Glutamatergic neuron (in vitro differentiated cells): Measurements from ENCODE around the gene TTLL13. TPM values are rescaled to one million over a fixed set of nuclear protein-coding genes. Genes with fewer than 3 reads are reported as not detected.

Experiments
- DNase-seq: peaks from one replicate; pipeline ENCODE4 v3.0.0; 2022
- H3K27ac Mint-ChIP-seq: one replicate; pipeline ENCODE4 v1.8.0; 2020; ENCODE audit warnings: mild to moderate bottlenecking, mixed read lengths, inconsistent platforms; ENCODE audit not compliant: unreplicated experiment
- H3K27me3 Mint-ChIP-seq: one replicate; pipeline ENCODE4 v1.8.0; 2020; ENCODE audit warnings: mild to moderate bottlenecking, moderate library complexity, mixed read lengths, inconsistent platforms; ENCODE audit not compliant: unreplicated experiment
- H3K36me3 Mint-ChIP-seq: one replicate; pipeline ENCODE4 v1.8.0; 2020; ENCODE audit warnings: mild to moderate bottlenecking, mixed read lengths, inconsistent platforms; ENCODE audit not compliant: unreplicated experiment
- H3K4me1 Mint-ChIP-seq: one replicate; pipeline ENCODE4 v1.8.0; 2020; ENCODE audit warnings: mild to moderate bottlenecking, low read depth, mixed read lengths, inconsistent platforms; ENCODE audit not compliant: unreplicated experiment
- H3K4me3 Mint-ChIP-seq: one replicate; pipeline ENCODE4 v1.8.0; 2020; ENCODE audit warnings: mild to moderate bottlenecking, mixed read lengths, inconsistent platforms; ENCODE audit not compliant: unreplicated experiment
- H3K9me3 Mint-ChIP-seq: one replicate; pipeline ENCODE4 v1.8.0; 2020; ENCODE audit warnings: mild to moderate bottlenecking, moderate library complexity, mixed read lengths, inconsistent platforms; ENCODE audit not compliant: unreplicated experiment
- total RNA-seq: library from RNA; stranded (reverse); fragmentation: NEBNext Ultra II Directional; extraction: Animal tissue kit (Norgen Biotek cat#: 25700); gene quantifications from one replicate; pipeline ENCODE4 v1.2.1, GENCODE V29; 2021; ENCODE audit not compliant: unreplicated experiment
- TF ChIP-seq, protein P1 (sequence below): fragments of 200-600 bp; sonication (generic); IDR thresholded peaks from one replicate; pipeline ENCODE4 v1.5.0; 2021; ENCODE audit not compliant: partially characterized antibody, unreplicated experiment

TTLL13 gene
- total RNA-seq, 1 donor from 2014 or later, result not detected

DNA sequence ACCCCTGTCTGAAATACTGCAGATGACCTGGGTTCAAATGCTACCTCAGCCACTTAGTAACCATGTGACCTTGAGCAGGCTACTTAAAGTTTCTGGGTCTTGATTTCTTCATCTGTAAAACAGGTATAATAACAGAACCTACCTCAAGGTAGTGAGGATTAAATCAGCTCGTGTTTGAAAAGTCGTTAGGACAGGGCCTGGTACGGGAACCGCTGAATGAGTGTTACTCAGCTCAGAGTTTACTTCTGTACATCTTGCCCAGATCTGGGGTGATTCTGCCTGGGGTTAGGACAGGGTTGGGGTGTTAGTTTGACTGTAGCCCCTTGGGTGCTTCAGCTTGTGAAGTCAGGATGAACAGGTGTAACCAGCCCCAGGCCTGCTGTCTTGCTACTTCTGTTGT lies 46.4 kb upstream of the TTLL13 start:
- H3K36me3 Mint-ChIP-seq, result no peaks in the 10 kb centered on the region
- H3K4me1 Mint-ChIP-seq, result peaks cover 5% of the 10 kb centered on the region
- peaks cover 10% of the 10 kb centered on the region for H3K27me3 Mint-ChIP-seq
- peaks cover 7% of the 10 kb centered on the region for H3K9me3 Mint-ChIP-seq
- DNase-seq, result no peak
- TF ChIP-seq, protein P1, sequence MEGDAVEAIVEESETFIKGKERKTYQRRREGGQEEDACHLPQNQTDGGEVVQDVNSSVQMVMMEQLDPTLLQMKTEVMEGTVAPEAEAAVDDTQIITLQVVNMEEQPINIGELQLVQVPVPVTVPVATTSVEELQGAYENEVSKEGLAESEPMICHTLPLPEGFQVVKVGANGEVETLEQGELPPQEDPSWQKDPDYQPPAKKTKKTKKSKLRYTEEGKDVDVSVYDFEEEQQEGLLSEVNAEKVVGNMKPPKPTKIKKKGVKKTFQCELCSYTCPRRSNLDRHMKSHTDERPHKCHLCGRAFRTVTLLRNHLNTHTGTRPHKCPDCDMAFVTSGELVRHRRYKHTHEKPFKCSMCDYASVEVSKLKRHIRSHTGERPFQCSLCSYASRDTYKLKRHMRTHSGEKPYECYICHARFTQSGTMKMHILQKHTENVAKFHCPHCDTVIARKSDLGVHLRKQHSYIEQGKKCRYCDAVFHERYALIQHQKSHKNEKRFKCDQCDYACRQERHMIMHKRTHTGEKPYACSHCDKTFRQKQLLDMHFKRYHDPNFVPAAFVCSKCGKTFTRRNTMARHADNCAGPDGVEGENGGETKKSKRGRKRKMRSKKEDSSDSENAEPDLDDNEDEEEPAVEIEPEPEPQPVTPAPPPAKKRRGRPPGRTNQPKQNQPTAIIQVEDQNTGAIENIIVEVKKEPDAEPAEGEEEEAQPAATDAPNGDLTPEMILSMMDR, result no peak
- H3K27ac Mint-ChIP-seq, result no peak overlapping the region
- H3K4me3 Mint-ChIP-seq, result peak overlapping the region; percentile 97

DNA sequence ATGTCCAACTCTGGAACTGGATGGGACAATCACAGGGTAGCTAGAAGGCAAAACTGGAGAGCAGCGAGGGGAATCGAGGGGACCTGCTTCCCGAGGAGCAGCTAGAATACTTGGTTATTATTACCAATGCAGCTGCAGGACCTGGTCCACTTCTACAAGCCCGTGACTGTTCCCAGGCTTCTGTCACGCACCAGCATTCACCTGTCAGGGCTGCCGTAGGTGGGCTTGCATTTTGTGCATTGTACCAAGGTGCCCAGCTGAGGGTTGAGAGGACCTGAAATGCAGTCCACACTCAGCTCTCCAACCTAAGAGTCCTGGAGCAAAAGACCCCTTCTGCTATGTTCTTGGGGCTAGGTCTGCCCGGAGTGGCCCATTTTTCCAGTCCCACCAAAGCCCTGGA lies 45.9 kb upstream of the TTLL13 start:
- TF ChIP-seq, protein P1, result no peak
- no peaks in the 10 kb centered on the region for H3K36me3 Mint-ChIP-seq
- peaks cover 5% of the 10 kb centered on the region for H3K4me1 Mint-ChIP-seq
- no peak for DNase-seq
- peaks cover 10% of the 10 kb centered on the region for H3K27me3 Mint-ChIP-seq
- H3K4me3 Mint-ChIP-seq, result no peak overlapping the region
- peaks cover 5% of the 10 kb centered on the region for H3K9me3 Mint-ChIP-seq
- H3K27ac Mint-ChIP-seq, result no peak overlapping the region

DNA sequence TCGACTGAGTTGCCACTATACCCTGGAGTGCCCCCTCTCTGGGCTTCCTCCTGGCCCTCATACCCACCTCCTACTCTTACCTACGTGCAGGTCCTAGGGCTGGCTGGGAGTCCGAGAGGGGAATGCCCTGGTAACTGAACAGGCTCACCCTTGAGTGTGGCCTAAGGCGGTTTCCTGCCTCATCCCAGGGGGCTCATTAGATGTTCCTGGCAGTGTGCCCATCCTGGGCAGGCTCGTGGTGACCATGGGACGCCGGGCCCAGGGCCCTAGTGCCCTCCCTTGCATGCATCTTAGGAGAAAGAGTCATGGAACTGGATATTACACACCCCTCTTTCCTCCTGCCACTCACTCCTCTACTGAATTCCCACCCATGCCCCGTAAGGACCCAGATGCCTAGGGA lies 45.4 kb upstream of the TTLL13 start:
- H3K36me3 Mint-ChIP-seq, result no peaks in the 10 kb centered on the region
- DNase-seq, result no peak
- TF ChIP-seq, protein P1, result no peak
- H3K27me3 Mint-ChIP-seq, result peaks cover 10% of the 10 kb centered on the region
- H3K27ac Mint-ChIP-seq, result no peak overlapping the region
- peaks cover 5% of the 10 kb centered on the region for H3K9me3 Mint-ChIP-seq
- no peak overlapping the region for H3K4me3 Mint-ChIP-seq
- H3K4me1 Mint-ChIP-seq, result peaks cover 5% of the 10 kb centered on the region

DNA sequence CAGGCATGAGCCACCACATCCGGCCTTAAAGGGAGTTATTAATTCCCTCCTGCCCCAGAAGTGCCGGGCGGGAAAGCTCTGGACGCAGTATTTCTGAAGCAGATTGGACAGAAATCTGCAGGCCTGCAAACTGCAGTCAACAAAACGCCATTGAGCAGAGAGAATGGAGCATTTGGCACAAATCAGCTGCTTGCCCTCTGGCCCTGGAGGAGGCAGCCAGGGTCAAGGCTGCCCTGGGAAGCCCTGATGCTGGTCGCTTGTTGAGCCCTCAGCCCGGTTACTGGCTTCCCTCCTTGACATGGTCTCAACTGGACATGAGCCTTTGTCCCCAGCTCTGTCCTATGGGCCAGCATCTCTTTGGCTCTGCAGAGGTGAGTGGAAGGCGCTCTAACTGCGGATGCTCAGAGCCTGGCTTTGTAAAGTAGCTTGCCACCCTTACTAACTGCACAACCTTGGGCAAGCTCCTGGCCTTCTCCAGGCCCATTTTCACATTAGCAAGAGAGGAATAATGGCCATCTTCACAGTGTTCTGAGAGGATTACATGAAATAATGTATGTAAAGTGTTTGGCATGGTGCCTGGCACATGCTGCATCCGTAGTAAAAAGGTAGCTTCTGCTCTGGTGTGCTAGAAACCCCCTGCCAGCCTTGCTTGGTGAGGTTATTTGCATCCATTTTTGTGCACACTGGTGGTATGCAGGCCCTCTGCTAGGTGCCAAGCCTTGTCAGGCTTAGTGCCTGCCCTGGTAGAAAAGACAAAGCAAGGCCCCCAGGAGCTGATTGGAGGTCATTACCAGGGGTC lies 44.1 kb upstream of the TTLL13 start:
- H3K27me3 Mint-ChIP-seq, result peaks cover 15% of the 10 kb centered on the region
- H3K36me3 Mint-ChIP-seq, result no peaks in the 10 kb centered on the region
- H3K4me3 Mint-ChIP-seq, result no peak overlapping the region
- peaks cover 6% of the 10 kb centered on the region for H3K9me3 Mint-ChIP-seq
- DNase-seq, result no peak
- peaks cover 5% of the 10 kb centered on the region for H3K4me1 Mint-ChIP-seq
- H3K27ac Mint-ChIP-seq, result no peak overlapping the region
- TF ChIP-seq, protein P1, result no peak

DNA sequence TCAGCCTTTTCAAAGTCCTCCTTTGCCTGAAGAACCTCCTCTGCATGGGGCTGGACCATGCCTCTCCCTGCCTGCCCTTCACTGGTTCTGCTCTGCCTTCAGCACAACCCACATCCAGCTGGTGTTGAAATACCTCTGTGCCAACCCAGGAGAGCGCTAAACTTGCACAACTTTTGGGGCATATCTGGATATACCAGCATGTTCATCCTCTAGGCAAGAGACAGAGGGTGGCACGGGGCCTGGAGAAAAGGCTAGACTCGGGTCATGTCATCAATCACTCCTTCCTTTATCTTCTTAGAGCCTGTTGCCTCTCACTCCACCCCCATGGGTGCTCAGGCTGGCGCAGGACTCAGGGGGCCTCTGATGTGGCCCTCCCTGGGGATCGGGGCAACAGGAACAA lies 43.5 kb upstream of the TTLL13 start:
- Mint-ChIP-seq H3K27me3 (peaks cover 17% of the 10 kb centered on the region), H3K9me3 (peaks cover 6% of the 10 kb centered on the region), H3K4me1 (peaks cover 5% of the 10 kb centered on the region), H3K36me3 (peaks cover 5% of the 10 kb centered on the region), H3K4me3 (no peak overlapping the region), H3K27ac (no peak overlapping the region)
- TF ChIP-seq, protein P1, result no peak
- no peak for DNase-seq
